Measurements from ENCODE around the gene ZNF454. TPM values are rescaled to one million over a fixed set of nuclear protein-coding genes. Genes with fewer than 3 reads are reported as not detected.

The ZNF454 gene
- total RNA-seq, 1 experiment from 2014 or later: not detected

DNA sequence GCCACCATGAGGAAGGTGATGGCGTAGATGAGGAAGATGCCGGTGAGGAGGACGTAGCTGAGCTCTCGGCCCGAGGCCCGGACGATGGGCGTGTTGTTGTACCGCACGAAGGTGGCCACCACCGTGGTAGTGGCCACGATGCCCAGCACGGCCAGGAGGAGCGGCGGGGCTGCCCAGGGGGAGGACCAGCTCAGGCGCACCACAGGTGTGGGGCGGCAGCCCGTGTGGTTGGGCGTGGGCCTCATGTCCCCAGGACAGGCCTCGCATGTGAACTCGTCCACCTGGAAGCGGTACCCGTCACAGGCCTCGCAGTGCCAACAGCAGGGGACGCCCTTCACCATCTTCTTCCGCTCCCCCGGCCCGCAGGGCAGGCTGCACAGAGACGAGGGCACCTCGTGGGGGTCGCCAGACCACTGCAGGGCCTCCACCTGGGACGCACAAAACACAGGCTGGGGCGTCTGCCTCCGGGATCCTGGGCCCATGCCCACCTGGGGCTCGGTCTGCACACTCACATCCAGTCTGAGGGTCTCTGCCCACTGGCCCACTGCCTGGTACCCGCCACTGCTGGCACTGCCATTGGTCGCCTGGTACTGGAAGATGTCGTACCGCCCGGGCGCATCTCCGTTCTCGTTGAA lies 45.4 kb downstream of the ZNF454 start:
- BruUV-seq (replicated peaks): no TSS peak
- no peaks in the 10 kb centered on the region for H3K4me1 ChIP-seq (ENCODE audit: insufficient read depth, low read length)
- CTCF ChIA-PET: no interaction called here
- POLR2A ChIA-PET (ENCODE audit: unreplicated experiment): no interaction called here
- no peaks in the 10 kb centered on the region for H3K27me3 ChIP-seq (ENCODE audit: low read length)
- intact Hi-C loops (cut with micrococcal nuclease): no loop called here
- H3K9ac ChIP-seq (ENCODE audit: low read length): no peak overlapping the region
- H3F3A ChIP-seq (ENCODE audit: low read length, unreplicated experiment): no peaks in the 10 kb centered on the region
- peaks cover 13% of the 10 kb centered on the region; the same call in 1 of the 2 replicates for H3K9me3 ChIP-seq (ENCODE audit: low read length)
- no peak for TF ChIP-seq EZH2 (IDR thresholded peaks at IDR 0.05; ENCODE audit: low read length, unreplicated experiment)
- TF ChIP-seq, protein P1, sequence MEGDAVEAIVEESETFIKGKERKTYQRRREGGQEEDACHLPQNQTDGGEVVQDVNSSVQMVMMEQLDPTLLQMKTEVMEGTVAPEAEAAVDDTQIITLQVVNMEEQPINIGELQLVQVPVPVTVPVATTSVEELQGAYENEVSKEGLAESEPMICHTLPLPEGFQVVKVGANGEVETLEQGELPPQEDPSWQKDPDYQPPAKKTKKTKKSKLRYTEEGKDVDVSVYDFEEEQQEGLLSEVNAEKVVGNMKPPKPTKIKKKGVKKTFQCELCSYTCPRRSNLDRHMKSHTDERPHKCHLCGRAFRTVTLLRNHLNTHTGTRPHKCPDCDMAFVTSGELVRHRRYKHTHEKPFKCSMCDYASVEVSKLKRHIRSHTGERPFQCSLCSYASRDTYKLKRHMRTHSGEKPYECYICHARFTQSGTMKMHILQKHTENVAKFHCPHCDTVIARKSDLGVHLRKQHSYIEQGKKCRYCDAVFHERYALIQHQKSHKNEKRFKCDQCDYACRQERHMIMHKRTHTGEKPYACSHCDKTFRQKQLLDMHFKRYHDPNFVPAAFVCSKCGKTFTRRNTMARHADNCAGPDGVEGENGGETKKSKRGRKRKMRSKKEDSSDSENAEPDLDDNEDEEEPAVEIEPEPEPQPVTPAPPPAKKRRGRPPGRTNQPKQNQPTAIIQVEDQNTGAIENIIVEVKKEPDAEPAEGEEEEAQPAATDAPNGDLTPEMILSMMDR (conservative IDR thresholded peaks at IDR 0.05; ENCODE audit: low read depth, low read length): no peak
- TF ChIP-seq EZH2phosphoT487 (IDR thresholded peaks at IDR 0.05; ENCODE audit: borderline replicate concordance, low read length): no peak
- H3K79me2 ChIP-seq (ENCODE audit: low read length): no peaks in the 10 kb centered on the region
- H3K4me3 ChIP-seq (ENCODE audit: low read length): no peak overlapping the region
- H3K9me2 ChIP-seq (replicated peaks; ENCODE audit: low read length): no peaks in the 10 kb centered on the region
- H2AFZ ChIP-seq (ENCODE audit: low read length): no peak overlapping the region
- no peak overlapping the region for H3K4me2 ChIP-seq (ENCODE audit: low read length)
- H3K27ac ChIP-seq (ENCODE audit: low read length): no peak overlapping the region
- no peaks in the 10 kb centered on the region for H3K36me3 ChIP-seq (ENCODE audit: low read depth, low read length)
- no peak for DNase-seq
- no peaks in the 10 kb centered on the region for H4K20me1 ChIP-seq (ENCODE audit: low read length)
- no peak for ATAC-seq

DNA sequence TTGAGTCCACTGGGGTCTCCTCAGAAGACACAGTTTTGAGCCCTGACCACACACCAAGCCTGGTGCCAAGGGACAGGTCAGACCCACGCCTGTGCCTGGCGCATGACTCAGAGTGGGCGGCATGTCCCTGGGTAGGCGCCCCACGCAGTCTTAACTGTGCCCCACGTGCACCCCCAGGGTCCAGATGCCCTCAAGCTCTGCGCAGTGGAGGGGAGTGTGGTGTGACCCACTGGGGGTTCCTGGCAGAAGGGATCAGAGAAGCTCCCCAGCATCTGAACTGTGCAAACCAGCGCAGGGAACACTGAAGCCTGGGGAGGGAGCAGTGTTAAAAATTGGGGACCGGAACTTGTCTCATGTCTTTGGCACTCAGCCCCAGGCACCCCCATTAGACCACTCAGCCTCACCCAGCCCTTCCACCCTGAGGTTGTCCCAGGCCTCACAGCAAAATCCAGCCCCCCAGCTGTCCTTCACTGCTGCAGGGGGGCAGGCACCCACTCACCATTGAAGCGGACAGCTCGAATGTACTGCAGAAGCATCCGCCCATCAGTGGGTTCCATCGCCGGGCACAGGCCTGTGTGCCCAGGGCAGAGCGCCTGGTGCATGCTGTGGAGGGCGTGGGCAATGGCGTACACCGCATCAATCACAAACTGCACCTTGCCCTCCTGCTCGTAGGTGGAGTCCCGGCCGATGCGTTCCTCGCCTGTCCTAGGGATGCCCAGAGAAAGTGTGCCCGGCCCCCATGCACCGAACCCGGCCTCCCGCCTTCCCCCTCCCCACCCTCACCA lies 47.6 kb downstream of the ZNF454 start:
- ATAC-seq: no peak
- no peaks in the 10 kb centered on the region for H4K20me1 ChIP-seq (ENCODE audit: low read length)
- H3F3A ChIP-seq (ENCODE audit: low read length, unreplicated experiment): no peaks in the 10 kb centered on the region
- H3K9me2 ChIP-seq (replicated peaks; ENCODE audit: low read length): no peaks in the 10 kb centered on the region
- H3K79me2 ChIP-seq (ENCODE audit: low read length): no peaks in the 10 kb centered on the region
- intact Hi-C loops (cut with micrococcal nuclease): no loop called here
- H3K9ac ChIP-seq (ENCODE audit: low read length): no peak overlapping the region
- no TSS peak for BruUV-seq (replicated peaks)
- no peak overlapping the region for H3K27ac ChIP-seq (ENCODE audit: low read length)
- H2AFZ ChIP-seq (ENCODE audit: low read length): no peak overlapping the region
- ChIA-PET POLR2A (ENCODE audit: unreplicated experiment) (no interaction called here), CTCF (no interaction called here)
- no peaks in the 10 kb centered on the region for H3K27me3 ChIP-seq (ENCODE audit: low read length)
- no peaks in the 10 kb centered on the region for H3K36me3 ChIP-seq (ENCODE audit: low read depth, low read length)
- H3K9me3 ChIP-seq (ENCODE audit: low read length): no peaks in the 10 kb centered on the region; the same call in 1 of the 2 replicates
- no peaks in the 10 kb centered on the region for H3K4me1 ChIP-seq (ENCODE audit: insufficient read depth, low read length)
- no peak overlapping the region for H3K4me2 ChIP-seq (ENCODE audit: low read length)
- DNase-seq: no peak
- TF ChIP-seq EZH2phosphoT487 (IDR thresholded peaks at IDR 0.05; ENCODE audit: borderline replicate concordance, low read length) (no peak), EZH2 (IDR thresholded peaks at IDR 0.05; ENCODE audit: low read length, unreplicated experiment) (no peak)
- TF ChIP-seq, protein P1 (conservative IDR thresholded peaks at IDR 0.05; ENCODE audit: low read depth, low read length): no peak
- H3K4me3 ChIP-seq (ENCODE audit: low read length): no peak overlapping the region

DNA sequence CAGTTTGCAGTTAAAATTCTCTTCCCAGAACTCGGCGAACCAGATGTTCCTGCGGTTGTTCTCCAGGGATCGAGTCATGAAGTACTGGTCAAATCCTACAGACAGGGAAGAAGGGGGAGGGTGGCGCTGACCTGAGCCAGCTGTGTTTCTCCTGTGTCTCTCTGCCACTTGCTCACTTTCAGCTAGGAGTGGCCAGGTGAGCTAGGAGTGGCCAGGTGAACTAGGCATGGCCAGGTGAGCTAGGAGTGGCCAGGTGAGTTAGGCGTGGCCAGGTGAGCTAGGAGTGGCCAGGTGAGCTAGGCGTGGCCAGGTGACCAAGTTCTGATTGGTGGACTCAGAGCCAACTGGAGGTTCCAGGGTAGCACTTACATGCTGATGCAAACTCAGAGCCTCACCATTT lies 48.3 kb downstream of the ZNF454 start:
- no peak for TF ChIP-seq EZH2phosphoT487 (IDR thresholded peaks at IDR 0.05; ENCODE audit: borderline replicate concordance, low read length)
- TF ChIP-seq EZH2 (IDR thresholded peaks at IDR 0.05; ENCODE audit: low read length, unreplicated experiment): no peak
- TF ChIP-seq, protein P1 (conservative IDR thresholded peaks at IDR 0.05; ENCODE audit: low read depth, low read length): no peak
- Histone ChIP-seq H3K27ac (ENCODE audit: low read length) (no peak overlapping the region), H3K4me2 (ENCODE audit: low read length) (no peak overlapping the region), H3K4me3 (ENCODE audit: low read length) (no peak overlapping the region), H2AFZ (ENCODE audit: low read length) (no peak overlapping the region), H3K9ac (ENCODE audit: low read length) (no peak overlapping the region), H3K9me3 (ENCODE audit: low read length) (no peaks in the 10 kb centered on the region; the same call in 1 of the 2 replicates), H3F3A (ENCODE audit: low read length, unreplicated experiment) (no peaks in the 10 kb centered on the region), H3K36me3 (ENCODE audit: low read depth, low read length) (no peaks in the 10 kb centered on the region), H3K4me1 (ENCODE audit: insufficient read depth, low read length) (no peaks in the 10 kb centered on the region), H3K27me3 (ENCODE audit: low read length) (no peaks in the 10 kb centered on the region), H3K79me2 (ENCODE audit: low read length) (no peaks in the 10 kb centered on the region), H4K20me1 (ENCODE audit: low read length) (no peaks in the 10 kb centered on the region), H3K9me2 (replicated peaks; ENCODE audit: low read length) (no peaks in the 10 kb centered on the region)
- no peak for DNase-seq
- no peak for ATAC-seq
- ChIA-PET POLR2A (ENCODE audit: unreplicated experiment) (no interaction called here), CTCF (no interaction called here)
- intact Hi-C loops (cut with micrococcal nuclease): no loop called here
- BruUV-seq (replicated peaks): no TSS peak
